ENCODE measurements around the gene BUB1B. TPM values are rescaled to one million over a fixed set of nuclear protein-coding genes. Genes with fewer than 3 reads are reported as not detected.

Gene BUB1B
- total RNA-seq, 1 donor from 2014 or later, result 0.85 TPM

DNA sequence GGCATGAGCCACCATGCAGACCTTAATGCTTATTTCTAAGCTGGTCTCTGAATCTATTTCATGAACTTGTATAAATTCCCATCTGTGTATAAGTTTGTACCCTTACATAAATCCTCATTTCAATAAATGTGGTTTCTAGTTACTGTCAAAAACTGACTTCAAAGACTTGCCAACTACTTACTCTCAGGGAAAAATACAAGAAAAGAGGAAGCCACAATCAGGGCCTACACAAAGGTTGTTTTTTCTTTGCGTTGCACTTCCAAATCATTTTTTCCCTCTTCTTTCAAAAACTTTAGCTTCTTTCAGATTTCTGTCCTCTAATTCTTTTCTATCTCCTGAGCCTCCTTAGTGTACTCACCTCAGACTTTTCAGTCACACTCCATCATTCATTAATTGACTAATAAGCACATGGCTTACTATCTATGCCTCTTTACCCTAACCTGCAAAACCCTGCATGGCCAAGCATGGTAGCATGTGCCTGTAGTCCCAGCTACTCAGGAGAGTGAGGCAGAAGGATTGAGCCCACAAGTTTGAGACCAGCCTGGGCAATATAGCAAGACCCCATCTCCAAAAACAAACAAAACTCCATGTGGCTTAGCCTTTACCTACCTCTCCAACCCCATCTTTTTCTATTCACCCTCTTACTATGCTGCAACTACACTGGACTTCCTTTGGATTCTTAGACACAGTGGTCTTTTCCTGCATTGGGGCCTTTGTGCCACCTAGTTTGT, 37.7 kb downstream of the BUB1B start:
- Histone ChIP-seq H3K9me3 (replicated peaks) (no peaks in the 10 kb centered on the region), H3K4me3 (no peak overlapping the region), H3K36me3 (no peaks in the 10 kb centered on the region), H3K27me3 (ENCODE audit: low read depth) (no peaks in the 10 kb centered on the region), H3K4me1 (no peaks in the 10 kb centered on the region), H3K27ac (replicated peaks) (no peak overlapping the region)
- intact Hi-C loops (cut with micrococcal nuclease), result no loop called here
- TF ChIP-seq, protein P1, sequence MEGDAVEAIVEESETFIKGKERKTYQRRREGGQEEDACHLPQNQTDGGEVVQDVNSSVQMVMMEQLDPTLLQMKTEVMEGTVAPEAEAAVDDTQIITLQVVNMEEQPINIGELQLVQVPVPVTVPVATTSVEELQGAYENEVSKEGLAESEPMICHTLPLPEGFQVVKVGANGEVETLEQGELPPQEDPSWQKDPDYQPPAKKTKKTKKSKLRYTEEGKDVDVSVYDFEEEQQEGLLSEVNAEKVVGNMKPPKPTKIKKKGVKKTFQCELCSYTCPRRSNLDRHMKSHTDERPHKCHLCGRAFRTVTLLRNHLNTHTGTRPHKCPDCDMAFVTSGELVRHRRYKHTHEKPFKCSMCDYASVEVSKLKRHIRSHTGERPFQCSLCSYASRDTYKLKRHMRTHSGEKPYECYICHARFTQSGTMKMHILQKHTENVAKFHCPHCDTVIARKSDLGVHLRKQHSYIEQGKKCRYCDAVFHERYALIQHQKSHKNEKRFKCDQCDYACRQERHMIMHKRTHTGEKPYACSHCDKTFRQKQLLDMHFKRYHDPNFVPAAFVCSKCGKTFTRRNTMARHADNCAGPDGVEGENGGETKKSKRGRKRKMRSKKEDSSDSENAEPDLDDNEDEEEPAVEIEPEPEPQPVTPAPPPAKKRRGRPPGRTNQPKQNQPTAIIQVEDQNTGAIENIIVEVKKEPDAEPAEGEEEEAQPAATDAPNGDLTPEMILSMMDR (IDR thresholded peaks at IDR 0.05; ENCODE audit: borderline replicate concordance), result no peak
- DNase-seq, result no peak

DNA sequence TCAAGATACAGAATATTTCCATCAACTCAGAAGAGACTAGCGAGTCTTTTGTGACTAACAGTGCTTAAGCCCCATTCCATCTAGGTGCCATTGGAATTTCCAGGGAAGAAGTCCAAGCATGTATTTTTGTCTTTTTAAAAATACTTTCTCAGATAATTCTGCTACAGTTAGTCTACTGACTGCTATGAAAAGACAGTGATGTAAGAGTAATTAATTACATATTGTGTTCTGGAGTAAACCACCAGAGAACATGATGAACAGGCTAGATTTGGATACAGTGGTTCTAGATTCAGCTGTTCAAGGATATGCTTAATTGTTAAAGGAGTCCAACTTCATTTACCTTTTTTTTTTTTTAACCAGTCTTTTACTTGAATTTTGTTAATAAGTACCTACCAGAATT, 43.2 kb downstream of the BUB1B start:
- Histone ChIP-seq H3K4me3 (no peak overlapping the region), H3K4me1 (peaks cover 6% of the 10 kb centered on the region), H3K27ac (replicated peaks) (no peak overlapping the region), H3K27me3 (ENCODE audit: low read depth) (no peaks in the 10 kb centered on the region), H3K9me3 (replicated peaks) (no peaks in the 10 kb centered on the region), H3K36me3 (no peaks in the 10 kb centered on the region)
- intact Hi-C loops (cut with micrococcal nuclease), result no loop called here
- TF ChIP-seq, protein P1 (IDR thresholded peaks at IDR 0.05; ENCODE audit: borderline replicate concordance), result no peak
- DNase-seq, result no peak

DNA sequence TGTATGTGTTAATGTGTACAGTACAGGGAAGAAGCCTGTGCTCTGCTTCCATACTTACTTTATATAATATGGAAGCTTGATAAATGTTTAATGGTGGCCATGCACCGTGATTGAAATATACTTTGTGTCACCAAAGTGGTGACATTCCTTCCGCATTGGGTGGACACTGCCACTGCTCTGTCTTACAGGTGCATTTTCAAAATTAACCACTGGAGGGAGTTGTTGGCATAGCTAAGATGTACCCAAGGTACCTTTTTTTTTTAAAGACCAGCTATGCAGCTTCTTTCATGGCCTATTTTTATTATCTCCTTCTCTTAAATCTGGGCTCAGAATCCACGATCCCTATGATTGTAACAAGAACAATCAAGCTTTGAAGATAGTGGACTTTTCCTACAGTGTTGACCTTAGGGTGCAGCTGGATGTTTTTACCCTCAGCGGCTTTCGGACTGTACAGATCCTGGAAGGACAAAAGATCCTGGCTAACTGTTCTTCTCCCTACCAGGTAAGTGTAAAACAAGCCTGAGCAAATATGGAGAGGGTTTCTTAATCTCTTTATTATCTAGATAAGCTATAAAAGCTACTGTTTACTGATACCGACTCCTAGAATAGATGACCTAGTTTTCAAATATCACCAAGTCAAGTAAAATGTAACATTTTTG, 56.4 kb downstream of the BUB1B start:
- H3K36me3 ChIP-seq, result no peaks in the 10 kb centered on the region
- intact Hi-C loops (cut with micrococcal nuclease), result loop anchor here (5.0 to 10.0 kb wide), 2 partner anchors 60 to 172 kb away; no protein-coding TSS in a partner anchor
- TF ChIP-seq, protein P1 (IDR thresholded peaks at IDR 0.05; ENCODE audit: borderline replicate concordance), result peak; percentile 90
- no peaks in the 10 kb centered on the region for H3K27me3 ChIP-seq (ENCODE audit: low read depth)
- DNase-seq, result no peak
- H3K27ac ChIP-seq (replicated peaks), result no peak overlapping the region
- no peaks in the 10 kb centered on the region for H3K4me1 ChIP-seq
- no peak overlapping the region for H3K4me3 ChIP-seq
- H3K9me3 ChIP-seq (replicated peaks), result no peaks in the 10 kb centered on the region

DNA sequence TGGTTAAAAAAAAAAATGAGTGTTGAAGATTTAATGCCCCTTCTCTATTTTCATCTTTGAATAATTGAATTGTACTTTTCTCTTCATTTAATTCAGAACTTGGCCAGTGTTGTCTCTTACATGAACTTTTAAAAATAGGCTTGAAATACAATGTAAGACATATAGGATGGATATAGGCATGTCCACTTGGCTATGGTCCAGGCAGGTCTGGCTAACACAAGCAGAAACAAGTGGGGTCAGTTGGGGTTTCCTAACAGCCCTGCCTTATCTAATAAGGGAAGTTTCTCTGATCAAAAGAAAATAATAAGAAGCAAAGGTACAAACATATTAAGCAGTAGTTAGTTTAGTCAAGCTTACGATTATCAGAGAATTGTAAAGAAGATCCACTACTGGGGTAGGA, 58.9 kb downstream of the BUB1B start:
- TF ChIP-seq, protein P1 (IDR thresholded peaks at IDR 0.05; ENCODE audit: borderline replicate concordance), result no peak
- intact Hi-C loops (cut with micrococcal nuclease), result loop anchor here (5.0 to 10.0 kb wide), 2 partner anchors 58 to 175 kb away; no protein-coding TSS in a partner anchor
- no peaks in the 10 kb centered on the region for H3K36me3 ChIP-seq

DNA sequence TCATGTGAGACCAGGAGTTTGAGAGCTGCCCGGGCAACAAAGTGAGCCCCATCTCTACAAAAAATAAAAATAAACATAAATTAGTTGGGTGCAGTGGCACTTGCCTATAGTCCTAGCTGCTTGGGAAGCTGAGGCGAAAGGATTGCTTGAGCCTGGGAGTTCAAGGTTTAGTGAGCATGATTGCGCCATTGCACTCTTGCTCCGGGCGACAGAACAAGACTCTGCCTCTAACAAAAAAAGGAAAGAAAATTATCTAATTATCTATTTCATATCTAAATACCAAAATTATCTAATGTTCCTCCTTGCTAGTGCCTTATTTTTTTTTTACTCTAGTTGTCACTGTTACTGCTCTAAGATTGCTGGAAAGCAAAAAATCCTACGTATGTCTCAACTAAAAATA, 61.3 kb downstream of the BUB1B start:
- no peaks in the 10 kb centered on the region for H3K4me1 ChIP-seq
- intact Hi-C loops (cut with micrococcal nuclease), result no loop called here
- no peak overlapping the region for H3K4me3 ChIP-seq
- H3K9me3 ChIP-seq (replicated peaks), result no peaks in the 10 kb centered on the region
- no peak overlapping the region for H3K27ac ChIP-seq (replicated peaks)
- TF ChIP-seq, protein P1 (IDR thresholded peaks at IDR 0.05; ENCODE audit: borderline replicate concordance), result no peak
- H3K36me3 ChIP-seq, result no peaks in the 10 kb centered on the region
- H3K27me3 ChIP-seq (ENCODE audit: low read depth), result no peaks in the 10 kb centered on the region
- DNase-seq, result no peak

More for the DNA sequence above, 58.9 kb downstream of the BUB1B start:
- Histone ChIP-seq H3K27ac (replicated peaks) (no peak overlapping the region), H3K9me3 (replicated peaks) (no peaks in the 10 kb centered on the region), H3K27me3 (ENCODE audit: low read depth) (no peaks in the 10 kb centered on the region), H3K4me1 (no peaks in the 10 kb centered on the region), H3K4me3 (no peak overlapping the region)
- no peak for DNase-seq

Data from left ventricle myocardium inferior (tissue), 1 donor.